ENCODE results near the gene ZFP90.
"Not testable (repeated sequence)": the region's sequence is repeated elsewhere in the genome, so short reads cannot be mapped to it uniquely, and the experiment has no call there.

The ZFP90 gene

DNA sequence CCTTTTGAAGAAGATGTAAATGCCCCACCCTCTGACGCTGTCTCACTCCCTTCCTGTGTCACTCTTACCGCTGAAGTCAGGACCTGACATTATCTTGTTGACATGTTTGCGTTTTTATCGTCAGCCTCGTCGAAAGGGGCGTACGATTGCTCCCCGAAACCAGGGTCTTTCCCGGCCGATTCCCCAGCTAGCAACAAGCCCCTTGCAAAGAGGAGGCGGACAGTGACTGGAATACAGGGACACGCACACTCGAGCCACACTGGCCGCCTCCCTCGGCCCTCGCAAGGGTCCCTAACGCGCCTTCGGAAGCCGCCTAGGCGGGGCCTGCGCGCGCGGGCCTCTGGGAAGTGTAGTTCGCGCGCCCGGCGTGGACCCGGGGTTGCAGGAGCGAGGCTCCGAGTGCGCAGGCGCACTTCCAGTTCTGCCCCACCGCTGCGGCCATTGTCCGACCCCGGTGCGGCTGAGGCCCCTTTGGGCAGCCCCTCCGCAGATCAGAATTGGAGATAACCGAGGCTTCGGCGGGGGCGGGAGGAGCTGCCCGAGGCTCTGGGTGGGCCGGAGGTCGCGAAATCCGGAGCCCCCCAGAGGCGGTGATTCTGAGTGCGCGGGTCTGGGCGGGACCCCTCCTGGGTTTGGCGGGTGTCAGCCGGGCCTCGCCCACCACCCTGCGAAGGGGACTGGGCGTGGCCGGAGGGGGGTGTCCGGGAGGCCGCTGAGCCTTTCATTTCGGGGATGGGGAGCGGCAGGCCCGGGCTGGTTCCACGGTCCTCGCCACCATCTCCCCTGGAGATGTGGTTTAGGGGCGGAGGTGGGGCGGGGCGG lies at the start of gene ZFP90:
Gene ZFP90 (plus strand): TSS at position 412 of the 822 bp plus-strand sequence. CDS start 502 bp downstream, outside the sequence.
- peak; percentile 69 to 76 for DNase-seq (ENCODE audit: low read depth in 2 of 2)

GRCh38 chr16:68490358-68490757 lies 48.7 kb upstream of the ZFP90 start:
- no peak for DNase-seq (ENCODE audit: low read depth in 2 of 2)

DNA sequence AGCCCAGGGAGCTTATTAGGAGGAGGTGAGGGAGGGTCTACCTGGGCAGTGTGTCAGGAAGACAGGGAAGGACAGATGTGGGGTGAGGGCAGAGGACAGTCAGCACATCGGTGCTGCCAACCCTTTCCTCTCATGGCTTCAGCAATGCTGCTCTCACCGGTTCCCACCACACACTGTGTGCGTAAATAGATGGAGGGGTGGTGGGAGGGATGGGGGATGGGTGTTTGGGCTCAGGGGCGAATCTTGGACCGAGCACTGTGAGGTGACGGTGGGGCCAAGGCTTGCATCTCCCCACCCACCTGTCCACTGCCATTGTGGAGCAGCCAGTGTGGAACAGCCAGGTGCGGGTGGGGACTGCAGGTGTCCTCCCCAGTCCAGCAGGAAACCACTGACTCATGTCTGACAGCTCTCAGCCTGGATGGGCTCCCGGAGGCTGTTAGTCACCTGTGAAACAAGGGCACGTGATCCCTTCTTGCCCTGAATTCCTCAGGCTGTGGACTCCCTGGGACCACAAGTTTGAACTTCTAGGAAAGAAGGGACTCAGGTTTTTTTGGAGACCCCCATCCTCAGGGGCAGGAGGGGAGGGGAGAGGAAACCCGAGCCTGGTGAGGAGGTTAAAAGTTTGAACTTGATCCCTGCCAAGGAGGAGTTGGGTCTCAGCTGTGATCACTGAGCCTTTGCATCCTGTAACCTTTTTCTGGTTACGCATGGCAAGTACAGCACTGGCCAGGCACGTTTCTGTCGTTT lies 48.1 kb upstream of the ZFP90 start:
- no peak for DNase-seq (ENCODE audit: low read depth in 2 of 2)

DNA sequence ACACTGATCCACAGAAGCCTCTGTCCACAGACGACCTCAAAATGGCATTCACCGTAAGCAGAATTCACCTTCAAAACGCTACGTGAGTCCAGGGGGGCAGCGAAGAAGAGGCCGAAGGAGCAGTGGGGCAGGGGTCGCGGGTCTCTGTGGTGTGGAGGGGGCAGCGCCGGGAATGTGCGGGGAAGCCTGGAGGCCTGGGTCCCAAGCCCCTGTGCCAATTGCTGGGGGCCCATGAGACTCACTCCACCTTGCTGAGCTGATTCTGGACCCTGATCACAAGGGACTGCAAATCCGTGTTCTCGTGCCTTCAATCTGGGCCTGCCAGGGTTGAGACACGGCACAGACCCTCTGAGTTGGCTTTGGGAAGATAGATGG lies 47.5 kb upstream of the ZFP90 start:
- no peak for DNase-seq (ENCODE audit: low read depth in 2 of 2)

DNA sequence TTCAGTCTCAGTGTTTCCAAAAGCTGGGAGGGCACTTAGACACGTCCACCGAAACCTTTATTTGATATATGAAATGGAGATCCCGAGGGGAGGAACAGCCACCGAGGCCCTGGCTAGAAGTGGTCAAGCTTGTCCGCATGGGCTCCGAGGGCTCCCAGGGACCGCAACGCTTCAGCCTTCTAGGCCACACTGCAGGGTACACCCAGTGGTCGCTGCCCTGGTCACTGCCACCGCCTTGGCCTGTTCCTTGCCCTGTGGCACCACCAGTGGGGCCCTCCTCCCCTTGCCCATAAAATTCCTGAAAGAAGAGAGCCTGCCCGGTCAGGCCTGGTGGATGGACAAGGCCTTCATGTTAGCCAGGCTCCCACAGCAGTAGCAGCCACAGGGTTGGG lies 46.9 kb upstream of the ZFP90 start:
- DNase-seq (ENCODE audit: low read depth in 2 of 2): no peak

- no peak for DNase-seq (ENCODE audit: low read depth in 2 of 2)
Observed at GRCh38 chr16:68492543-68493411, 46.3 kb upstream of the ZFP90 start.

GRCh38 chr16:68493412-68494070 lies 45.5 kb upstream of the ZFP90 start:
- no peak for DNase-seq (ENCODE audit: low read depth in 2 of 2)

DNA sequence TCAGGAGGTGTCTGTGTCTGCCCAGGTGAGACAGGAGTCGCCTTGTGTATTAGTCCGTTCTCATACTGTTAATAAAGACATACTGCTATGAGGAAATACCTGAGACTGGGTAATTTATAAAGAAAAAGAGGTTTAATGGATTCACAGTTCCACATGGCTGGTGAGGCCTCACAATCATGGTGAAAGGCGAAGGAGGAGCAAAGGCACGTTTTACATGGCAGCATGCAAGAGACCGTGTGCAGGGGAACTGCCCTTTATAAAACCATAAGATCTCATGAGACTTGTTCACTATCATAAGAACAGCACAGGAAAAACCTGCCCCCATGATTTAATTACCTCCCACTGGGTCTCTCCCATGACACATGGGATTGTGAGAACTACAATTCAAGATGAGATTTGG lies 44.8 kb upstream of the ZFP90 start:
- not testable (repeated sequence) for DNase-seq (ENCODE audit: low read depth in 2 of 2)

DNA sequence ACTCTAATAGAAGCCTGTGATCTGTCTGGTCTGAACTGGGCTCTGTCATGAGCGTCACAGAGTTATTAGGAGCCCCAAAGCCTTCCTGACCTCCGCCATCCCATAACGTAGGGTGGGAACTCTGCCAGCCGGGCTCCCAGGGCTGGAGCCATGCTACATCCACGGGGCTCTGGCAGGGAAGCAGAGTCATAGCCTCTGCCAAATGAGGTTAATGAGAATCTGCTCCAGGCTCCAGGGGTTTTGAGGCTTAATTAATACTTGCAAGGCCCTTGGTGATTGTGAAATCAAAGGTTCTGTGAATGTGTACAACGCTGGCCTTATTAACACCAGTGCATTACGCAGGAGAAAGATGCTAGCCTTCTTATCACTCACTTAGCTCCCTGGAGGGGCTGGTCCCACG lies 42.4 kb upstream of the ZFP90 start:
- no peak for DNase-seq (ENCODE audit: low read depth in 2 of 2)

DNA sequence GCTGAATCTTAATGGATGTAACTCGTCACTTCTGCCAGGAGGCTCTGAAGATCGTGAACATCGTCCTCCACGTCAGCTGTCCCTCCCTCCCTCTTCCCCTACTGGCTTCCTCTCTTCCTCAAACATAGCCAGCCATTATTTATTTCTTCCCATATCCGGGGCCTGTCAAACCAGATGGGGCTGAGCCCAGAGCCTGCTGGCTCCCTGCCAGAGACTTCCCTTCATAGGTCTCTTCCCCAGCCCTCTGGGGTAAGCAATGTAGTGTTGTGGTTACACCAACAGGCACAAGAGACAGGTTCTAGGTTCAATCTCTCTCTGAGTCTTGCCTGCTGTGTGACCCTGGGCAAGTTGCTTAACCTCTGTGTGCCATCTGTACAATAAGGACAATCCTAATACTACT lies 40.1 kb upstream of the ZFP90 start:
- DNase-seq (ENCODE audit: low read depth in 2 of 2): no peak

- no peak for DNase-seq (ENCODE audit: low read depth in 2 of 2)
Observed at GRCh38 chr16:68503334-68503733, 35.8 kb upstream of the ZFP90 start.

GRCh38 chr16:68504066-68504465 lies 35.0 kb upstream of the ZFP90 start:
- DNase-seq (ENCODE audit: low read depth in 2 of 2): no peak

- no peak for DNase-seq (ENCODE audit: low read depth in 2 of 2)
Observed at GRCh38 chr16:68506331-68507053, 32.6 kb upstream of the ZFP90 start.

DNA sequence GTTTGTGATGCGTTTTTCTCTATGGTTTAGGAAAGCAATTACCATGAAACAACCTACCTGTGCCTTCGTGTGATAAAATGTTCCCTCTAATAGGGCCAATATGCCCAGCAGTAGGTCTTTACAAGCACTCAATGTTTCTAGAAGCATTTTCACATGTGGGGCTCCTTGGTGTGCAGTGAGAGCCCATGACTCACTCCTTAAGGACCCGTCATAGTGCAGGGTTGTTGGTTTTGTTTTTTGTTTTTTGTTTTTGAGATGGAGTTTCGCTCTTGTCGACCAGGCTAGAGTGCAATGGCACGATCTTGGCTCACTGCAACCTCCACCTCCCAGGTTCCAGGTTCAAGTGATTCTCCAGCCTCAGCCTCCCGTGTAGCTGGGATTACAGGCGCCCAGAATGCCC lies 31.1 kb upstream of the ZFP90 start:
- DNase-seq (ENCODE audit: low read depth in 2 of 2): no peak

GRCh38 chr16:68508641-68509240 lies 30.4 kb upstream of the ZFP90 start:
- no peak for DNase-seq (ENCODE audit: low read depth in 2 of 2)

DNA sequence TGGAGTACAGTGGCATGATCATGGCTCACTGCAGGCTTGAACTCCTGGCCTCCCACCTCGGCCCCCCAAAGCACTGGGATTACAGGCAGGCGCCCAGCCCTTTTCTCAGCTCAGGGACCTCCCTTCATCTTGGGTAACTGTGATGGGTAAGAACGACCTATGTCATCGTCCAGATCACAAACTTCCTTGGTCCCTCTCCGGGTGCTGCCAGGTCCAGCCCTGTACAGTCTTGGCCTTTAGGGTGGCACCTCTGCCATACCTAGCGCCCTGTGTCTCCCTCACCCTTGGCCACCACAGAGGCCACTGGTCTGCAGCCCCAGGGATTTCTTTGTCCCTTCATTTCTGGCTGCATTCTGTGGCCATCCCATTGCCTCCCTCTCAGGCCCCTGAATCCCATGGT lies 29.7 kb upstream of the ZFP90 start:
- DNase-seq (ENCODE audit: low read depth in 2 of 2): no peak

DNA sequence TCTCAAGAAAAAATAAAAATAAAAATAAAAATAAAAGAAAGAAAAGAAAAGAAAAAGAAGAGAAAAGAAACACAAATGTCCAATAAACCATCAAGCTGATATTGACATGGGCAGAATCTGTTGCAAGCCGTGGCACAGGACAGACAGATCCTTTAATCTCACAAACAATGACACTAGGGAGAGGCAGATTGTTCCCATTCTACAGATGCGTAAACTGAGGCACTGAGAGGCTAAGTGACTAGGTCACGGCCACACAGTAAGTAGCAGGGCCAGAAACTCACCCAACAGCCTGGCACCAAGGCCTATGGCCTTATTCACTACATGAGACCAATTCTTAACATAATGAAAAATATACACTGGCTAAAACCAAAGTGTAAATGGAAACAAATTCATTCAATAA lies 28.3 kb upstream of the ZFP90 start:
- DNase-seq (ENCODE audit: low read depth in 2 of 2): no peak

- no peak for DNase-seq (ENCODE audit: low read depth in 2 of 2)
Observed at GRCh38 chr16:68512183-68512582, 26.9 kb upstream of the ZFP90 start.

DNA sequence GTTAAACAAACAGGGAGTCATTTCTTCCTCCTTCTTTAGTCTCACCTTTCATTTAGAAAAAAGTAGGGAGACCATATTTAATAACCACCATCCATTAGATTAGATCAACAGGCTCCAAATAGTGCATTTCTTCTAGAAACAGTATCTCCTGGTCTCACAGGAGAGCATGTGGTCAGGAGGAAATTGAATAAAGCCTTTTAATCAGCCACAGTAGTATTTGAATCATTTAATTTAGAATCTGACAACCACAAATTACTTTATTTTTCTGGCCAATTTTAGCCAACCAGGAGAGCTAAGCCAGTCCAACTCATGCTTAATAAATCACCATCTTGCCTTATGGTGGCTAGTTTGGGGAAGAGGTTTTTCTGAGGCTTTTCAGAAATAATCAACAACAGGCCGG lies 26.3 kb upstream of the ZFP90 start:
- no peak for DNase-seq (ENCODE audit: low read depth in 2 of 2)

- DNase-seq (ENCODE audit: low read depth in 2 of 2): no peak
Observed at GRCh38 chr16:68514511-68514910, 24.6 kb upstream of the ZFP90 start.
